HUES48 (cell line): ENCODE results near the gene KIF26B.
"Not testable (repeated sequence)": the region's sequence is repeated elsewhere in the genome, so short reads cannot be mapped to it uniquely, and the experiment has no call there.

Source experiments
- H3K27ac ChIP-seq: one replicate; pipeline ENCODE4 v1.7.0; 2013; ENCODE audit warnings: low read depth, low read length, inconsistent platforms
- H3K27me3 ChIP-seq: 2 replicates; pipeline ENCODE4 v1.6.1; 2013; ENCODE audit warnings: mild to moderate bottlenecking, low read length; ENCODE audit not compliant: control insufficient read depth, insufficient read depth
- H3K36me3 ChIP-seq: 2 replicates; pipeline ENCODE4 v1.6.1; 2013; ENCODE audit warnings: low read length; ENCODE audit not compliant: control insufficient read depth, insufficient read depth
- H3K4me1 ChIP-seq: 2 replicates; pipeline ENCODE4 v1.6.1; 2013; ENCODE audit warnings: mild to moderate bottlenecking, low read length; ENCODE audit not compliant: control insufficient read depth, insufficient read depth
- H3K4me3 ChIP-seq: 2 replicates; pipeline ENCODE4 v1.5.1; 2013; ENCODE audit warnings: mild to moderate bottlenecking, low read depth, low read length
- H3K9ac ChIP-seq: 2 replicates; pipeline ENCODE4 v1.6.1; 2013; ENCODE audit warnings: mild to moderate bottlenecking, low read depth, low read length, moderate library complexity
- H3K9me3 ChIP-seq: 2 replicates; pipeline ENCODE4 v1.6.1; 2013; ENCODE audit warnings: low read length; ENCODE audit not compliant: control insufficient read depth, insufficient read depth

The KIF26B gene

GRCh38 chr1:245730801-245731200 lies 576.0 kb downstream of the KIF26B start:
- Histone ChIP-seq H3K36me3 (no peaks in the 10 kb centered on the region), H3K9me3 (no peaks in the 10 kb centered on the region), H3K4me1 (no peaks in the 10 kb centered on the region), H3K27me3 (no peaks in the 10 kb centered on the region), H3K9ac (no peak overlapping the region), H3K4me3 (no peak overlapping the region), H3K27ac (no peak overlapping the region)

GRCh38 chr1:245740336-245740735 lies 585.6 kb downstream of the KIF26B start:
- not testable (repeated sequence) for H3K9ac ChIP-seq, H3K4me3 ChIP-seq, H3K36me3 ChIP-seq, H3K27ac ChIP-seq, H3K27me3 ChIP-seq, H3K9me3 ChIP-seq, H3K4me1 ChIP-seq

- H3K36me3 ChIP-seq: no peaks in the 10 kb centered on the region
Observed at GRCh38 chr1:245742896-245743295, 588.1 kb downstream of the KIF26B start.

GRCh38 chr1:245748240-245748639 lies 593.5 kb downstream of the KIF26B start:
- no peaks in the 10 kb centered on the region for H3K9me3 ChIP-seq
- no peak overlapping the region for H3K4me3 ChIP-seq
- H3K9ac ChIP-seq: no peak overlapping the region
- no peaks in the 10 kb centered on the region for H3K36me3 ChIP-seq
- H3K27ac ChIP-seq: no peak overlapping the region
- H3K27me3 ChIP-seq: no peaks in the 10 kb centered on the region
- peaks cover 10% of the 10 kb centered on the region; the same call in 1 of the 2 replicates for H3K4me1 ChIP-seq

More at GRCh38 chr1:245742896-245743295, 588.1 kb downstream of the KIF26B start:
- Histone ChIP-seq H3K9me3 (no peaks in the 10 kb centered on the region), H3K27me3 (no peaks in the 10 kb centered on the region), H3K27ac (no peak overlapping the region), H3K4me1 (no peaks in the 10 kb centered on the region), H3K4me3 (no peak overlapping the region), H3K9ac (no peak overlapping the region)

GRCh38 chr1:245748646-245749045 lies 593.9 kb downstream of the KIF26B start:
- Histone ChIP-seq H3K27me3 (no peaks in the 10 kb centered on the region), H3K9ac (no peak overlapping the region)

GRCh38 chr1:245749053-245749452 lies 594.3 kb downstream of the KIF26B start:
- Histone ChIP-seq H3K27me3 (no peaks in the 10 kb centered on the region), H3K9me3 (no peaks in the 10 kb centered on the region), H3K27ac (no peak overlapping the region), H3K9ac (no peak overlapping the region), H3K36me3 (no peaks in the 10 kb centered on the region), H3K4me1 (peaks cover 10% of the 10 kb centered on the region; the same call in 1 of the 2 replicates), H3K4me3 (no peak overlapping the region)

More at GRCh38 chr1:245748646-245749045, 593.9 kb downstream of the KIF26B start:
- Histone ChIP-seq H3K4me1 (peaks cover 10% of the 10 kb centered on the region; the same call in 1 of the 2 replicates), H3K9me3 (no peaks in the 10 kb centered on the region), H3K36me3 (no peaks in the 10 kb centered on the region), H3K27ac (no peak overlapping the region), H3K4me3 (no peak overlapping the region)

GRCh38 chr1:245750261-245750660 lies 595.5 kb downstream of the KIF26B start:
- Histone ChIP-seq H3K9ac (no peak overlapping the region), H3K4me3 (no peak overlapping the region), H3K27ac (no peak overlapping the region), H3K27me3 (no peaks in the 10 kb centered on the region), H3K36me3 (no peaks in the 10 kb centered on the region), H3K4me1 (peaks cover 16% of the 10 kb centered on the region), H3K9me3 (no peaks in the 10 kb centered on the region)

- no peak overlapping the region for H3K9ac ChIP-seq
- H3K36me3 ChIP-seq: no peaks in the 10 kb centered on the region
- H3K9me3 ChIP-seq: no peaks in the 10 kb centered on the region
- H3K4me3 ChIP-seq: no peak overlapping the region
- no peak overlapping the region for H3K27ac ChIP-seq
- no peaks in the 10 kb centered on the region for H3K27me3 ChIP-seq
- peaks cover 16% of the 10 kb centered on the region for H3K4me1 ChIP-seq
Observed at GRCh38 chr1:245751116-245751515, 596.3 kb downstream of the KIF26B start.

GRCh38 chr1:245751726-245752470 lies 597.1 kb downstream of the KIF26B start:
- H3K27me3 ChIP-seq: no peaks in the 10 kb centered on the region
- H3K36me3 ChIP-seq: no peaks in the 10 kb centered on the region
- peaks cover 16% of the 10 kb centered on the region for H3K4me1 ChIP-seq
- H3K9ac ChIP-seq: peak overlapping the region; percentile 23; the same call in 1 of the 2 replicates
- no peaks in the 10 kb centered on the region for H3K9me3 ChIP-seq
- no peak overlapping the region for H3K27ac ChIP-seq
- no peak overlapping the region for H3K4me3 ChIP-seq

- Histone ChIP-seq H3K4me1 (peaks cover 16% of the 10 kb centered on the region), H3K4me3 (no peak overlapping the region), H3K27ac (no peak overlapping the region), H3K9me3 (no peaks in the 10 kb centered on the region), H3K9ac (no peak overlapping the region), H3K27me3 (no peaks in the 10 kb centered on the region), H3K36me3 (no peaks in the 10 kb centered on the region)
Observed at GRCh38 chr1:245752561-245752960, 597.8 kb downstream of the KIF26B start.

GRCh38 chr1:245753807-245754206 lies 599.0 kb downstream of the KIF26B start:
- Histone ChIP-seq H3K4me3 (no peak overlapping the region), H3K27me3 (no peaks in the 10 kb centered on the region), H3K9me3 (no peaks in the 10 kb centered on the region), H3K9ac (no peak overlapping the region), H3K4me1 (peaks cover 16% of the 10 kb centered on the region), H3K36me3 (no peaks in the 10 kb centered on the region), H3K27ac (no peak overlapping the region)
